GM19395 (cell line): Measurements from ENCODE around the gene PHACTR2.

Experiments
- ATAC-seq: cut with Tn5 transposase; IDR thresholded peaks from one replicate; pipeline ENCODE4 v1.9.1; 2021; ENCODE audit warnings: mild to moderate bottlenecking, moderate library complexity; ENCODE audit not compliant: unreplicated experiment

Gene PHACTR2

GRCh38 chr6:143802833-143803565 lies 125.2 kb downstream of the PHACTR2 start:
- ATAC-seq: no peak

GRCh38 chr6:143803769-143804568 lies 126.2 kb downstream of the PHACTR2 start:
- no peak for ATAC-seq

- ATAC-seq: no peak
These were observed 127.1 kb downstream of the PHACTR2 start for GRCh38 chr6:143804835-143805239.

GRCh38 chr6:143806282-143807102 lies 128.7 kb downstream of the PHACTR2 start:
- ATAC-seq: no peak

- no peak for ATAC-seq
These were observed 129.5 kb downstream of the PHACTR2 start for GRCh38 chr6:143807103-143807772.

GRCh38 chr6:143810745-143811144 lies 133.0 kb downstream of the PHACTR2 start:
- no peak for ATAC-seq

- ATAC-seq: no peak
These were observed 133.9 kb downstream of the PHACTR2 start for GRCh38 chr6:143811501-143812157.

GRCh38 chr6:143817621-143818020 lies 139.9 kb downstream of the PHACTR2 start:
- ATAC-seq: no peak

- no peak for ATAC-seq
These were observed 143.6 kb downstream of the PHACTR2 start for GRCh38 chr6:143821359-143821758.

GRCh38 chr6:143822584-143823024 lies 144.8 kb downstream of the PHACTR2 start:
- ATAC-seq: no peak

GRCh38 chr6:143823548-143823947 lies 145.8 kb downstream of the PHACTR2 start:
- ATAC-seq: no peak

GRCh38 chr6:143828572-143828971 lies 150.8 kb downstream of the PHACTR2 start:
- no peak for ATAC-seq

- no peak for ATAC-seq
These were observed 158.4 kb downstream of the PHACTR2 start for GRCh38 chr6:143836150-143836549.

GRCh38 chr6:143838395-143838794 lies 160.6 kb downstream of the PHACTR2 start:
- no peak for ATAC-seq

GRCh38 chr6:143839196-143839595 lies 161.4 kb downstream of the PHACTR2 start:
- no peak for ATAC-seq

GRCh38 chr6:143840595-143841265 lies 163.0 kb downstream of the PHACTR2 start:
- ATAC-seq: no peak

- no peak for ATAC-seq
These were observed 164.7 kb downstream of the PHACTR2 start for GRCh38 chr6:143842461-143842901.

- peak; percentile 100 for ATAC-seq
These were observed 165.3 kb downstream of the PHACTR2 start, which contains the start of gene LTV1 for GRCh38 chr6:143842902-143843676. TSS of gene LTV1 (plus strand) at chr6:143843338. CDS start at chr6:143843478, 140 bp downstream.

GRCh38 chr6:143843677-143843999 lies 165.9 kb downstream of the PHACTR2 start:
- peak; percentile 12 for ATAC-seq
